Skin epidermis (tissue), 12 donors: ENCODE data around the gene CALD1.

Experiments
- H3K27ac ChIP-seq, 21 experiments: fragments of 200-600 bp; sonication (generic) in 11 of 21; one replicate each; pipeline ENCODE4 v1.5.0; 2020; ENCODE audit warnings: mild to moderate bottlenecking in 3 of 21, inconsistent platforms in 2 of 21, moderate library complexity in 2 of 21
- H3K4me3 ChIP-seq, 7 experiments: fragments of 200-600 bp; sonication (generic) in 2 of 7; one replicate each; pipeline ENCODE4 v1.5.0; 2020; ENCODE audit warnings: inconsistent platforms in 2 of 7, mild to moderate bottlenecking in 2 of 7, moderate library complexity in 1 of 7

Gene CALD1

GRCh38 chr7:134755422-134756022 lies 23.9 kb upstream of the CALD1 start:
- H3K4me3 ChIP-seq = no peak overlapping the region
- H3K27ac ChIP-seq = no peak overlapping the region

- no peak overlapping the region for H3K4me3 ChIP-seq
- no peak overlapping the region for H3K27ac ChIP-seq
Observed at GRCh38 chr7:134757938-134758337, 21.5 kb upstream of the CALD1 start.

GRCh38 chr7:134758981-134759380 lies 20.5 kb upstream of the CALD1 start:
- no peak overlapping the region for H3K27ac ChIP-seq
- H3K4me3 ChIP-seq = no peak overlapping the region

GRCh38 chr7:134761266-134761665 lies 18.2 kb upstream of the CALD1 start:
- no peak overlapping the region for H3K27ac ChIP-seq
- H3K4me3 ChIP-seq = no peak overlapping the region

GRCh38 chr7:134763960-134764359 lies 15.5 kb upstream of the CALD1 start:
- Histone ChIP-seq H3K27ac (no peak overlapping the region), H3K4me3 (no peak overlapping the region)

GRCh38 chr7:134764365-134764764 lies 15.1 kb upstream of the CALD1 start:
- Histone ChIP-seq H3K4me3 (no peak overlapping the region), H3K27ac (peak overlapping the region in 1 of 21 experiments; percentile 24)

GRCh38 chr7:134766779-134767519 lies 12.5 kb upstream of the CALD1 start:
- peak overlapping the region in 10 of 21 experiments; percentile 18 to 75 (median 42) for H3K27ac ChIP-seq
- no peak overlapping the region for H3K4me3 ChIP-seq

- Histone ChIP-seq H3K27ac (peak overlapping the region in 7 of 21 experiments; percentile 19 to 75 (median 36)), H3K4me3 (no peak overlapping the region)
Observed at GRCh38 chr7:134767520-134768168, 11.8 kb upstream of the CALD1 start.

- Histone ChIP-seq H3K4me3 (no peak overlapping the region), H3K27ac (peak overlapping the region in 2 of 21 experiments; percentile 14 to 19)
Observed at GRCh38 chr7:134768243-134768642, 11.2 kb upstream of the CALD1 start.

- H3K27ac ChIP-seq = no peak overlapping the region
Observed at GRCh38 chr7:134770676-134771075, 8.8 kb upstream of the CALD1 start.

GRCh38 chr7:134771111-134771510 lies 8.3 kb upstream of the CALD1 start:
- no peak overlapping the region for H3K4me3 ChIP-seq

More at GRCh38 chr7:134770676-134771075, 8.8 kb upstream of the CALD1 start:
- H3K4me3 ChIP-seq = no peak overlapping the region

GRCh38 chr7:134771889-134772288 lies 7.5 kb upstream of the CALD1 start:
- Histone ChIP-seq H3K27ac (peak overlapping the region in 1 of 21 experiments; percentile 31), H3K4me3 (no peak overlapping the region)

More at GRCh38 chr7:134771111-134771510, 8.3 kb upstream of the CALD1 start:
- peak overlapping the region in 1 of 21 experiments; percentile 67 for H3K27ac ChIP-seq

- peak overlapping the region in 1 of 21 experiments; percentile 31 for H3K27ac ChIP-seq
Observed at GRCh38 chr7:134772401-134772800, 7.0 kb upstream of the CALD1 start.

GRCh38 chr7:134773164-134773563 lies 6.3 kb upstream of the CALD1 start:
- Histone ChIP-seq H3K4me3 (no peak overlapping the region), H3K27ac (no peak overlapping the region)

More at GRCh38 chr7:134772401-134772800, 7.0 kb upstream of the CALD1 start:
- H3K4me3 ChIP-seq = no peak overlapping the region

- Histone ChIP-seq H3K4me3 (no peak overlapping the region), H3K27ac (no peak overlapping the region)
Observed at GRCh38 chr7:134774119-134774518, 5.3 kb upstream of the CALD1 start.

GRCh38 chr7:134777470-134777869 lies 2.0 kb upstream of the CALD1 start:
- H3K27ac ChIP-seq = peak overlapping the region in 1 of 21 experiments; percentile 83
- H3K4me3 ChIP-seq = no peak overlapping the region

GRCh38 chr7:134777908-134778580 lies 1.4 kb upstream of the CALD1 start:
- Histone ChIP-seq H3K4me3 (no peak overlapping the region), H3K27ac (peak overlapping the region in 8 of 21 experiments; percentile 48 to 89 (median 80))

- peak overlapping the region in 20 of 21 experiments; percentile 31 to 89 (median 74) for H3K27ac ChIP-seq
Observed at GRCh38 chr7:134779741-134780065, 269 bp downstream of the CALD1 start.

GRCh38 chr7:134780166-134780828 lies 863 bp downstream of the CALD1 start:
- Histone ChIP-seq H3K4me3 (peak overlapping the region; percentile 24 to 48 (median 36)), H3K27ac (peak overlapping the region in 20 of 21 experiments; percentile 31 to 89 (median 74))

More at GRCh38 chr7:134779741-134780065, 269 bp downstream of the CALD1 start:
- peak overlapping the region; percentile 24 to 48 (median 36) for H3K4me3 ChIP-seq
